H9 (cell line): Measurements from ENCODE around the gene AATK. TPM values are rescaled to one million over a fixed set of nuclear protein-coding genes. Genes with fewer than 3 reads are reported as not detected.

Source experiments
- DNase-seq: peaks from one replicate; pipeline ENCODE4 v3.0.0-alpha.2; 2017
- H2AFZ ChIP-seq: one replicate; pipeline ENCODE4 v1.6.1; 2013; ENCODE audit warnings: mild to moderate bottlenecking, low read length, control low read depth, moderate library complexity
- H2AK5ac ChIP-seq: 2 replicates; pipeline ENCODE4 v1.6.1; 2013; ENCODE audit warnings: low read length, control low read depth, mixed read lengths; ENCODE audit not compliant: insufficient read length
- H2BK120ac ChIP-seq: one replicate; pipeline ENCODE4 v1.6.1; 2013; ENCODE audit warnings: low read depth, mild to moderate bottlenecking, low read length, control low read depth, inconsistent platforms; ENCODE audit not compliant: poor library complexity, severe bottlenecking
- H2BK12ac ChIP-seq: 2 replicates; pipeline ENCODE4 v1.6.1; 2013; ENCODE audit warnings: low read length, control low read depth, mixed read lengths, low read depth; ENCODE audit not compliant: insufficient read length
- H2BK15ac ChIP-seq: 2 replicates; pipeline ENCODE4 v1.6.1; 2013; ENCODE audit warnings: low read depth, low read length, control low read depth
- H2BK20ac ChIP-seq: one replicate; pipeline ENCODE4 v1.6.1; 2013; ENCODE audit warnings: low read depth, mild to moderate bottlenecking, low read length, control low read depth, inconsistent platforms; ENCODE audit not compliant: poor library complexity, severe bottlenecking
- H2BK5ac ChIP-seq: 2 replicates; pipeline ENCODE4 v1.6.1; 2013; ENCODE audit warnings: low read length, control low read depth, mixed read lengths; ENCODE audit not compliant: insufficient read length
- H3K14ac ChIP-seq: 2 replicates; pipeline ENCODE4 v1.6.1; 2013; ENCODE audit warnings: low read length, control low read depth; ENCODE audit not compliant: insufficient read depth
- H3K18ac ChIP-seq: 2 replicates; pipeline ENCODE4 v1.6.1; 2013; ENCODE audit warnings: low read depth, mild to moderate bottlenecking, mixed read lengths, low read length, control low read depth; ENCODE audit not compliant: insufficient read length
- H3K23ac ChIP-seq: 2 replicates; pipeline ENCODE4 v1.6.1; 2013; ENCODE audit warnings: low read length, control low read depth, mixed read lengths, low read depth; ENCODE audit not compliant: insufficient read length
- H3K23me2 ChIP-seq: 2 replicates; pipeline ENCODE4 v1.6.1; 2013; ENCODE audit warnings: low read depth, mild to moderate bottlenecking, mixed read lengths, low read length, control low read depth; ENCODE audit not compliant: insufficient read length, poor library complexity, severe bottlenecking
- H3K27ac ChIP-seq: 2 replicates; pipeline ENCODE4 v1.5.1; 2013; ENCODE audit warnings: low read length, control low read depth, mixed read lengths, low read depth; ENCODE audit not compliant: insufficient read length
- H3K27me3 ChIP-seq: 2 replicates; pipeline ENCODE4 v1.6.1; 2013; ENCODE audit warnings: low read length, control low read depth, inconsistent platforms; ENCODE audit not compliant: insufficient read depth
- H3K4ac ChIP-seq: 2 replicates; pipeline ENCODE4 v1.6.1; 2013; ENCODE audit warnings: low read depth, mild to moderate bottlenecking, control low read depth, inconsistent platforms, low read length, moderate library complexity
- H3K4me1 ChIP-seq: 2 replicates; pipeline ENCODE4 v1.6.1; 2013; ENCODE audit warnings: low read length, control low read depth, inconsistent platforms; ENCODE audit not compliant: insufficient read depth
- H3K4me2 ChIP-seq: 2 replicates; pipeline ENCODE4 v1.6.1; 2013; ENCODE audit warnings: low read length, control low read depth, mixed read lengths; ENCODE audit not compliant: insufficient read length, insufficient read depth
- H3K56ac ChIP-seq: 2 replicates; pipeline ENCODE4 v1.6.1; 2013; ENCODE audit warnings: low read depth, mild to moderate bottlenecking, mixed read lengths, low read length, control low read depth; ENCODE audit not compliant: insufficient read length
- H3K79me1 ChIP-seq: 2 replicates; pipeline ENCODE4 v1.6.1; 2013; ENCODE audit warnings: low read depth, mild to moderate bottlenecking, moderate library complexity, low read length, control low read depth, inconsistent platforms; ENCODE audit not compliant: insufficient read depth, poor library complexity, severe bottlenecking
- H3K79me2 ChIP-seq: 2 replicates; pipeline ENCODE4 v1.6.1; 2013; ENCODE audit warnings: low read length, control low read depth, inconsistent platforms; ENCODE audit not compliant: insufficient read depth
- H3K9ac ChIP-seq: 2 replicates; pipeline ENCODE4 v1.6.1; 2013; ENCODE audit warnings: low read length, control low read depth, mixed read lengths; ENCODE audit not compliant: insufficient read length; ENCODE audit errors: extremely low read depth
- H3K9me3 ChIP-seq: one replicate; pipeline ENCODE4 v1.6.1; 2013; ENCODE audit warnings: low read depth, low read length, inconsistent platforms; ENCODE audit not compliant: control insufficient read depth
- H3T11ph ChIP-seq: one replicate; pipeline ENCODE4 v1.6.1; 2013; ENCODE audit warnings: mild to moderate bottlenecking, low read length, control low read depth, inconsistent platforms
- H4K20me1 ChIP-seq: one replicate; pipeline ENCODE4 v1.6.1; 2013; ENCODE audit not compliant: control insufficient read depth, insufficient read length, insufficient read depth
- H4K5ac ChIP-seq: 2 replicates; pipeline ENCODE4 v1.6.1; 2013; ENCODE audit warnings: low read depth, mild to moderate bottlenecking, mixed read lengths, low read length, control low read depth; ENCODE audit not compliant: insufficient read length
- H4K8ac ChIP-seq: replicated peaks from 2 replicates; pipeline ENCODE4 v1.6.1; 2013; ENCODE audit warnings: low read length, control low read depth, mixed read lengths, low read depth; ENCODE audit not compliant: insufficient read length
- H4K91ac ChIP-seq: 2 replicates; pipeline ENCODE4 v1.6.1; 2013; ENCODE audit warnings: low read depth, mild to moderate bottlenecking, moderate library complexity, mixed read lengths, low read length, control low read depth; ENCODE audit not compliant: insufficient read length
- H3K27ac Mint-ChIP-seq, 3 experiments: 2 replicates in 2 of 3; 3 replicates in 1 of 3; pipeline ENCODE4 v1.8.0; 2020 to 2021; ENCODE audit warnings: mixed read lengths in 3 of 3, mild to moderate bottlenecking in 1 of 3, moderate library complexity in 1 of 3
- H3K27me3 Mint-ChIP-seq: 2 replicates; pipeline ENCODE4 v1.8.0; 2021; ENCODE audit warnings: low read depth, mild to moderate bottlenecking, moderate library complexity, mixed read lengths
- H3K36me3 Mint-ChIP-seq, 3 experiments: 2 replicates in 2 of 3; 3 replicates in 1 of 3; pipeline ENCODE4 v1.8.0; 2020 to 2021; ENCODE audit warnings: low read depth in 3 of 3, mixed read lengths in 3 of 3; ENCODE audit not compliant: insufficient read depth in 1 of 3
- H3K4me1 Mint-ChIP-seq, 2 experiments: 2 replicates each; pipeline ENCODE4 v1.8.0; 2020; ENCODE audit warnings: mixed read lengths in 2 of 2
- H3K4me3 Mint-ChIP-seq, 2 experiments: 2 replicates in 1 of 2; 3 replicates in 1 of 2; pipeline ENCODE4 v1.8.0; 2020 to 2021; ENCODE audit warnings: mild to moderate bottlenecking in 2 of 2, mixed read lengths in 2 of 2, moderate library complexity in 1 of 2
- H3K9me3 Mint-ChIP-seq, 2 experiments: 2 replicates in 1 of 2; 3 replicates in 1 of 2; pipeline ENCODE4 v1.8.0; 2020; ENCODE audit warnings: mild to moderate bottlenecking in 2 of 2, mixed read lengths in 2 of 2, moderate library complexity in 1 of 2
- WGBS: extraction: QIAGEN DNeasy Blood & Tissue Kit; methylation state at CpG from one replicate; pipeline ENCODE4 v1.1.7; 2013; ENCODE audit warnings: missing lambda C conversion rate, low lambda C conversion rate, mixed read lengths; ENCODE audit not compliant: insufficient read length; ENCODE audit errors: extremely low coverage; 5-methylcytosine and 5-hydroxymethylcytosine counted together
- total RNA-seq: library from RNA; stranded (reverse); gene quantifications from 2 replicates; pipeline ENCODE4 v1.2.1, GENCODE V29; 2021
- TF ChIP-seq, protein P1 (sequence below): fragments of 200-600 bp; sonication (generic); conservative IDR thresholded peaks from 3 replicates; pipeline ENCODE4 v1.8.0; 2021; ENCODE audit warnings: antibody characterized with exemption, mild to moderate bottlenecking

AATK gene
- total RNA-seq, 1 experiment from 2014 or later = 2.4 TPM

DNA sequence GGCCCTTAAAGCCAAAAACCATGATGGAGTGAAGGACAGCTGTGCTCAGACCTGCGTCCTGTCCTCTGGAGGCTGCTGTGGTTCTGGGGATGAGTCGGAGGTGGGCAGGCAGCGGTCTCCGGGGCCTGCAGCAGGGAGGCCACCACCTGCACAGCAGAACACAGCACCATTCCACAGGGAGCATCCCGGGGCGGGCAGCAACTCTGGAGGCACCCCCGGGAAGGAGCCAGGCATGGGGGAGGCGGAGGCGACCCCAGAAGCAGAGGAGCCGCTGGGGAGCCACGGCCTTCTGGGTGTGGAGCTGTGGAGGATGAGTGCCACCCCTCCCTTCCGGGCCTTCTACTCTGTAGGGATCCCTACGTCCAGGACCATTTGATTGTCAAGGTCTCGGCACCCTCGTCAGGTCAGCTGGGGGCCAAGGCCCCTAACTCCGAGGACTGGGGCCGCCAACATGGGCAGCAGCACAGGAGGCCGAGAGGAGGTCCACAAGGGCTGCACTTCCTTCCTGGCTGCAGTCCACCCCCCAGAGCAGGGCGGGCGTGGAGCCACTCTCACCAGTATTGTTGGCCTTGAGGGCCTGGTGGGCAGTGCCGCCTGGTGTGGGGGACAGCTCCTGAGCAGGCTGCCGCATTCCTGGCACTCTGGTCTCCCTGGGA is 32.9 kb upstream of the AATK start:
- Mint-ChIP-seq H3K9me3 (no peaks in the 10 kb centered on the region), H3K27me3 (no peaks in the 10 kb centered on the region), H3K36me3 (peaks cover 0 to 22% (median 13%) of the 10 kb centered on the region in 3 experiments; a peak in 5 of 7 replicates), H3K27ac (no peak overlapping the region), H3K4me3 (no peak overlapping the region), H3K4me1 (peaks cover 3% of the 10 kb centered on the region in 2 experiments; a peak in 2 of 4 replicates)
- Histone ChIP-seq H2BK15ac (no peak overlapping the region), H4K8ac (no peak overlapping the region), H3K4me1 (no peaks in the 10 kb centered on the region), H2AFZ (no peak overlapping the region), H3K18ac (no peak overlapping the region), H3K79me2 (no peaks in the 10 kb centered on the region), H3K9me3 (no peaks in the 10 kb centered on the region), H3K27ac (no peak overlapping the region), H3K4me2 (no peak overlapping the region), H4K91ac (no peak overlapping the region), H3K14ac (no peak overlapping the region), H2BK120ac (no peak overlapping the region), H3K23me2 (no peaks in the 10 kb centered on the region), H3K79me1 (no peaks in the 10 kb centered on the region), H4K5ac (no peak overlapping the region), H4K20me1 (no peaks in the 10 kb centered on the region), H3T11ph (no peak overlapping the region), H2BK20ac (no peak overlapping the region), H2BK5ac (no peak overlapping the region), H3K23ac (no peak overlapping the region), H3K9ac (no peak overlapping the region), H3K4ac (no peak overlapping the region), H2AK5ac (no peak overlapping the region), H2BK12ac (no peak overlapping the region), H3K56ac (no peak overlapping the region), H3K27me3 (no peaks in the 10 kb centered on the region)
- no peak for DNase-seq
- TF ChIP-seq, protein P1, sequence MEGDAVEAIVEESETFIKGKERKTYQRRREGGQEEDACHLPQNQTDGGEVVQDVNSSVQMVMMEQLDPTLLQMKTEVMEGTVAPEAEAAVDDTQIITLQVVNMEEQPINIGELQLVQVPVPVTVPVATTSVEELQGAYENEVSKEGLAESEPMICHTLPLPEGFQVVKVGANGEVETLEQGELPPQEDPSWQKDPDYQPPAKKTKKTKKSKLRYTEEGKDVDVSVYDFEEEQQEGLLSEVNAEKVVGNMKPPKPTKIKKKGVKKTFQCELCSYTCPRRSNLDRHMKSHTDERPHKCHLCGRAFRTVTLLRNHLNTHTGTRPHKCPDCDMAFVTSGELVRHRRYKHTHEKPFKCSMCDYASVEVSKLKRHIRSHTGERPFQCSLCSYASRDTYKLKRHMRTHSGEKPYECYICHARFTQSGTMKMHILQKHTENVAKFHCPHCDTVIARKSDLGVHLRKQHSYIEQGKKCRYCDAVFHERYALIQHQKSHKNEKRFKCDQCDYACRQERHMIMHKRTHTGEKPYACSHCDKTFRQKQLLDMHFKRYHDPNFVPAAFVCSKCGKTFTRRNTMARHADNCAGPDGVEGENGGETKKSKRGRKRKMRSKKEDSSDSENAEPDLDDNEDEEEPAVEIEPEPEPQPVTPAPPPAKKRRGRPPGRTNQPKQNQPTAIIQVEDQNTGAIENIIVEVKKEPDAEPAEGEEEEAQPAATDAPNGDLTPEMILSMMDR = no peak
- no CpG with 5 or more reads among the region's 22 CpGs for WGBS
